GM18505 (cell line): Measurements from ENCODE around the gene PROS1.
"Not testable (repeated sequence)": the region's sequence is repeated elsewhere in the genome, so short reads cannot be mapped to it uniquely, and the experiment has no call there.

ENCODE experiments used
- ATAC-seq: cut with Tn5 transposase; IDR thresholded peaks from one replicate; pipeline ENCODE4 v1.9.1; 2021; ENCODE audit not compliant: unreplicated experiment
- POLR2A ChIP-seq: IDR thresholded peaks from 4 replicates; pipeline ENCODE4 v1.6.1; 2011; ENCODE audit warnings: borderline replicate concordance; ENCODE audit not compliant: insufficient read depth, insufficient read length; ENCODE audit errors: extremely low read depth

PROS1 gene

GRCh38 chr3:93991631-93992030 is 17.9 kb upstream of the PROS1 start:
- ATAC-seq: no peak
- no peak for TF ChIP-seq POLR2A

- TF ChIP-seq POLR2A: no peak
- ATAC-seq: no peak
Measured at GRCh38 chr3:93989241-93989640, 15.5 kb upstream of the PROS1 start.

- ATAC-seq: no peak
- TF ChIP-seq POLR2A: no peak
Measured at GRCh38 chr3:93988764-93989163, 15.1 kb upstream of the PROS1 start.

- no peak for TF ChIP-seq POLR2A
- ATAC-seq: no peak
Measured at GRCh38 chr3:93988283-93988682, 14.6 kb upstream of the PROS1 start.

- ATAC-seq: no peak
- TF ChIP-seq POLR2A: no peak
Measured at GRCh38 chr3:93984618-93985017, 10.9 kb upstream of the PROS1 start.

- no peak for TF ChIP-seq POLR2A
- no peak for ATAC-seq
Measured at GRCh38 chr3:93983408-93983807, 9.7 kb upstream of the PROS1 start.

GRCh38 chr3:93981649-93982048 is 8.0 kb upstream of the PROS1 start:
- TF ChIP-seq POLR2A: no peak
- ATAC-seq: no peak

GRCh38 chr3:93979850-93980676 is 6.4 kb upstream of the PROS1 start, which contains the start of gene ARL13B:
Gene ARL13B, plus strand, starts transcription at chr3:93980155. Its CDS starts 269 bp downstream, at chr3:93980424.
- peak; percentile 77 for TF ChIP-seq POLR2A
- ATAC-seq: peak; percentile 100

GRCh38 chr3:93969997-93970396 is 3.7 kb downstream of the PROS1 start:
- TF ChIP-seq POLR2A: no peak
- no peak for ATAC-seq

- TF ChIP-seq POLR2A: no peak
- ATAC-seq: no peak
Measured at GRCh38 chr3:93969443-93969842, 4.3 kb downstream of the PROS1 start.

- not testable (repeated sequence) for ATAC-seq
Measured at GRCh38 chr3:93965106-93965505, 8.6 kb downstream of the PROS1 start.

- no peak for TF ChIP-seq POLR2A
- no peak for ATAC-seq
Measured at GRCh38 chr3:93962798-93963197, 10.9 kb downstream of the PROS1 start.

- ATAC-seq: no peak
- no peak for TF ChIP-seq POLR2A
Measured at GRCh38 chr3:93961489-93961888, 12.2 kb downstream of the PROS1 start.

- TF ChIP-seq POLR2A: no peak
- no peak for ATAC-seq
Measured at GRCh38 chr3:93961026-93961425, 12.7 kb downstream of the PROS1 start.

GRCh38 chr3:93949958-93950357 is 23.7 kb downstream of the PROS1 start:
- ATAC-seq: not testable (repeated sequence)

- ATAC-seq: not testable (repeated sequence)
Measured at GRCh38 chr3:93937485-93937884, 36.2 kb downstream of the PROS1 start.
